Nephron progenitor cell (in vitro differentiated cells): ENCODE data around the gene ZFP14.
A peak's percentile ranks its signal among the peaks of the same experiment; 100 is the strongest.

Source experiments
- DNase-seq: peaks from one replicate; pipeline ENCODE4 v3.0.0; 2021
- H3K27ac Mint-ChIP-seq: 2 replicates; pipeline ENCODE4 v1.8.0; 2021; ENCODE audit warnings: mild to moderate bottlenecking, moderate library complexity, mixed read lengths
- H3K27me3 Mint-ChIP-seq: 2 replicates; pipeline ENCODE4 v1.8.0; 2021; ENCODE audit warnings: mild to moderate bottlenecking, low read depth, mixed read lengths; ENCODE audit not compliant: poor library complexity
- H3K36me3 Mint-ChIP-seq: 2 replicates; pipeline ENCODE4 v1.8.0; 2021; ENCODE audit warnings: low read depth, mixed read lengths
- H3K4me1 Mint-ChIP-seq: 2 replicates; pipeline ENCODE4 v1.8.0; 2021; ENCODE audit warnings: mixed read lengths
- H3K4me3 Mint-ChIP-seq: 2 replicates; pipeline ENCODE4 v1.8.0; 2021; ENCODE audit warnings: mild to moderate bottlenecking, moderate library complexity, mixed read lengths
- H3K9me3 Mint-ChIP-seq: 2 replicates; pipeline ENCODE4 v1.8.0; 2021; ENCODE audit warnings: mild to moderate bottlenecking, moderate library complexity, mixed read lengths
- CTCF ChIP-seq: fragments of 200-600 bp; sonication (generic); IDR thresholded peaks from 2 replicates; pipeline ENCODE4 v1.5.0; 2021; ENCODE audit warnings: antibody characterized with exemption

Gene ZFP14

GRCh38 chr19:36392916-36393673, 14.1 kb upstream of the ZFP14 start:
- Mint-ChIP-seq H3K4me3 (no peak overlapping the region), H3K27ac (no peak overlapping the region), H3K4me1 (no peaks in the 10 kb centered on the region), H3K36me3 (peaks cover 90% of the 10 kb centered on the region), H3K27me3 (no peaks in the 10 kb centered on the region), H3K9me3 (peaks cover 96% of the 10 kb centered on the region)
- no peak for TF ChIP-seq CTCF
- no peak for DNase-seq

- no peak for TF ChIP-seq CTCF
- Mint-ChIP-seq H3K27me3 (no peaks in the 10 kb centered on the region), H3K9me3 (peaks cover 65% of the 10 kb centered on the region), H3K27ac (no peak overlapping the region), H3K4me1 (peaks cover 11% of the 10 kb centered on the region), H3K4me3 (peak overlapping the region; percentile 93), H3K36me3 (peaks cover 26% of the 10 kb centered on the region)
- no peak for DNase-seq
These were observed 464 bp upstream of the ZFP14 start for GRCh38 chr19:36379510-36379819.

GRCh38 chr19:36377541-36378178, 1.3 kb downstream of the ZFP14 start:
- Mint-ChIP-seq H3K4me1 (peaks cover 11% of the 10 kb centered on the region), H3K36me3 (peaks cover 36% of the 10 kb centered on the region), H3K9me3 (peaks cover 74% of the 10 kb centered on the region), H3K4me3 (peak overlapping the region; percentile 93), H3K27me3 (no peaks in the 10 kb centered on the region), H3K27ac (no peak overlapping the region)
- no peak for DNase-seq
- TF ChIP-seq CTCF, result no peak

- TF ChIP-seq CTCF, result no peak
- Mint-ChIP-seq H3K4me3 (no peak overlapping the region), H3K27me3 (no peaks in the 10 kb centered on the region), H3K36me3 (peaks cover 69% of the 10 kb centered on the region), H3K4me1 (peaks cover 11% of the 10 kb centered on the region), H3K27ac (no peak overlapping the region), H3K9me3 (peaks cover 74% of the 10 kb centered on the region)
- DNase-seq, result no peak
These were observed 5.3 kb downstream of the ZFP14 start for GRCh38 chr19:36373638-36374156.

- no peak for DNase-seq
- Mint-ChIP-seq H3K9me3 (peaks cover 68% of the 10 kb centered on the region), H3K27ac (no peak overlapping the region), H3K4me3 (no peak overlapping the region), H3K36me3 (peaks cover 84% of the 10 kb centered on the region), H3K4me1 (no peaks in the 10 kb centered on the region), H3K27me3 (no peaks in the 10 kb centered on the region)
- no peak for TF ChIP-seq CTCF
These were observed 7.1 kb downstream of the ZFP14 start for GRCh38 chr19:36371886-36372285.
